Transverse colon (tissue), 3 donors: Measurements from ENCODE around the gene FGF6.

Experiments
- CTCF ChIP-seq, 5 experiments: fragments of 200-600 bp in 3 of 5; fragments of 450-650 bp in 2 of 5; sonication (generic) in 3 of 5; IDR thresholded peaks; 1 replicate in 2 of 5; 2 replicates in 3 of 5; pipeline ENCODE4 v1.5.1; 2016 to 2017; ENCODE audit warnings: antibody characterized with exemption in 5 of 5, inconsistent platforms in 3 of 5, mild to moderate bottlenecking in 2 of 5, moderate library complexity in 1 of 5
- EP300 ChIP-seq: sonication (generic); formaldehyde crosslinking; IDR thresholded peaks from one replicate; pipeline ENCODE4 v1.6.1; 2017; ENCODE audit warnings: antibody characterized with exemption, low read depth

- TF ChIP-seq CTCF (IDR thresholded peaks at IDR 0.05) (no peak), EP300 (no peak)
These were observed at the start of gene FGF6 for GRCh38 chr12:4445156-4446101.
